Natural killer cell (primary cell): ENCODE results near the gene PPFIA2. TPM values are rescaled to one million over a fixed set of nuclear protein-coding genes. Genes with fewer than 3 reads are reported as not detected.

Experiments
- ATAC-seq, 3 donors: fragments of 150-1000 bp in 2 of 3; fragments of 200-7000 bp in 1 of 3; cut with Tn5 transposase; 1 replicate in 1 of 3; 2 replicates in 2 of 3; pipeline ENCODE4 v1.10.0; 2021; ENCODE audit warnings: mild to moderate bottlenecking in 2 of 3, moderate library complexity in 2 of 3
- DNase-seq, 2 donors: peaks; one replicate each; pipeline versions ENCODE4 v3.0.0 to v3.0.0-alpha.2; 2013 to 2021; ENCODE audit warnings: mixed read lengths in 1 of 2
- H3K27ac ChIP-seq: one replicate; pipeline ENCODE4 v1.5.1; 2013; ENCODE audit warnings: mild to moderate bottlenecking, low read length
- H3K27me3 ChIP-seq: one replicate; pipeline ENCODE4 v1.6.1; 2013; ENCODE audit warnings: low read length; ENCODE audit not compliant: control insufficient read depth, insufficient read depth
- H3K36me3 ChIP-seq: one replicate; pipeline ENCODE4 v1.6.1; 2013; ENCODE audit warnings: low read length; ENCODE audit not compliant: control insufficient read depth, insufficient read depth
- H3K4me1 ChIP-seq: one replicate; pipeline ENCODE4 v1.6.1; 2013; ENCODE audit warnings: low read length; ENCODE audit not compliant: control insufficient read depth, insufficient read depth
- H3K4me3 ChIP-seq: one replicate; pipeline ENCODE4 v1.5.1; 2013; ENCODE audit warnings: low read length
- H3K9me3 ChIP-seq: one replicate; pipeline ENCODE4 v1.6.1; 2013; ENCODE audit warnings: low read length; ENCODE audit not compliant: control insufficient read depth, insufficient read depth
- H3K27ac Mint-ChIP-seq, 2 donors: one replicate each; pipeline ENCODE4 v1.8.0; 2022; ENCODE audit warnings: mild to moderate bottlenecking in 2 of 2, mixed read lengths in 2 of 2, moderate library complexity in 1 of 2
- H3K27me3 Mint-ChIP-seq, 2 donors: one replicate each; pipeline ENCODE4 v1.8.0; 2022; ENCODE audit warnings: low read depth in 2 of 2, mixed read lengths in 2 of 2
- H3K36me3 Mint-ChIP-seq: one replicate; pipeline ENCODE4 v1.8.0; 2022; ENCODE audit warnings: mixed read lengths
- H3K4me1 Mint-ChIP-seq, 2 donors: one replicate each; pipeline ENCODE4 v1.8.0; 2022; ENCODE audit warnings: mixed read lengths in 2 of 2
- H3K4me3 Mint-ChIP-seq: one replicate; pipeline ENCODE4 v1.8.0; 2022; ENCODE audit warnings: mild to moderate bottlenecking, moderate library complexity, mixed read lengths
- H3K9me3 Mint-ChIP-seq, 2 donors: one replicate each; pipeline ENCODE4 v1.8.0; 2022; ENCODE audit warnings: mixed read lengths in 2 of 2
- WGBS: methylation state at CpG from one replicate; pipeline ENCODE4 v1.1.7; 2013; ENCODE audit warnings: missing lambda C conversion rate; ENCODE audit not compliant: insufficient coverage; 5-methylcytosine and 5-hydroxymethylcytosine counted together
- intact Hi-C: fragments of 100-400 bp; cut with micrococcal nuclease; formaldehyde crosslinking; loops from one replicate; pipeline ENCODE4 v1.14.2; 2022
- total RNA-seq, 4 donors: library from RNA; stranded (reverse); fragments of 120-200 nt in 1 of 4; gene quantifications; one replicate each; pipeline versions ENCODE4 v1.2.3 to v1.2.4, GENCODE V29; 2013 to 2022
- TF ChIP-seq, protein P1 (sequence below): fragments of 200-600 bp; IDR thresholded peaks from one replicate; pipeline ENCODE4 v1.8.0; 2022; ENCODE audit warnings: antibody characterized with exemption

The PPFIA2 gene
- total RNA-seq, 3 donors from 2014 or later (not counting 1 experiment from before 2014, with no cell fraction given): not detected

DNA sequence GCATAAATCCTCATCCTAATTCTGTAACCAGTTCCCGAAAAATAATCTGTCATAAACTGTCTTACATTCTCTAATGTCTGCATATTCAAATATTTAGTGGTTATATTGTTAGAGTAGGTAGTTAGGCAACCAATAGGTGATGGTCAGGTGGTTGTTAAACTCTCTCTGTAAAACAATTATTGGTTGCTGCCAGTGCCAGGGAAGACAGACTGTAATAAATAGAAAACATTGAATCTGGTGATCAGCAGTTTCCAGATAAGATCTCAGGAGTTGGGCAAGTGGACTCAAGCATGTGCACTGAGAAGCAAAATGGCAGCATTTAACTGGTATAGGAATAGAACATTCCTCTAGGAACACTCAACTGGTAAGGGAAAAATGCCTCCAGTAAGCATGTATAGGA, 355.8 kb downstream of the PPFIA2 start:
- Histone ChIP-seq H3K27ac (no peak overlapping the region), H3K4me3 (no peak overlapping the region), H3K27me3 (no peaks in the 10 kb centered on the region), H3K36me3 (no peaks in the 10 kb centered on the region), H3K4me1 (no peaks in the 10 kb centered on the region), H3K9me3 (no peaks in the 10 kb centered on the region)
- DNase-seq (no peak), ATAC-seq (no peak)
- no peak overlapping the region for H3K4me3 Mint-ChIP-seq
- no peaks in the 10 kb centered on the region for H3K36me3 Mint-ChIP-seq
- peaks cover 7 to 10% of the 10 kb centered on the region in 2 donors for H3K9me3 Mint-ChIP-seq
- H3K27ac Mint-ChIP-seq: no peak overlapping the region
- WGBS: no CpG with 5 or more reads among the region's 1 CpG
- no peaks in the 10 kb centered on the region for H3K27me3 Mint-ChIP-seq
- intact Hi-C loops: no loop called here
- no peaks in the 10 kb centered on the region for H3K4me1 Mint-ChIP-seq
- TF ChIP-seq, protein P1, sequence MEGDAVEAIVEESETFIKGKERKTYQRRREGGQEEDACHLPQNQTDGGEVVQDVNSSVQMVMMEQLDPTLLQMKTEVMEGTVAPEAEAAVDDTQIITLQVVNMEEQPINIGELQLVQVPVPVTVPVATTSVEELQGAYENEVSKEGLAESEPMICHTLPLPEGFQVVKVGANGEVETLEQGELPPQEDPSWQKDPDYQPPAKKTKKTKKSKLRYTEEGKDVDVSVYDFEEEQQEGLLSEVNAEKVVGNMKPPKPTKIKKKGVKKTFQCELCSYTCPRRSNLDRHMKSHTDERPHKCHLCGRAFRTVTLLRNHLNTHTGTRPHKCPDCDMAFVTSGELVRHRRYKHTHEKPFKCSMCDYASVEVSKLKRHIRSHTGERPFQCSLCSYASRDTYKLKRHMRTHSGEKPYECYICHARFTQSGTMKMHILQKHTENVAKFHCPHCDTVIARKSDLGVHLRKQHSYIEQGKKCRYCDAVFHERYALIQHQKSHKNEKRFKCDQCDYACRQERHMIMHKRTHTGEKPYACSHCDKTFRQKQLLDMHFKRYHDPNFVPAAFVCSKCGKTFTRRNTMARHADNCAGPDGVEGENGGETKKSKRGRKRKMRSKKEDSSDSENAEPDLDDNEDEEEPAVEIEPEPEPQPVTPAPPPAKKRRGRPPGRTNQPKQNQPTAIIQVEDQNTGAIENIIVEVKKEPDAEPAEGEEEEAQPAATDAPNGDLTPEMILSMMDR: no peak

DNA sequence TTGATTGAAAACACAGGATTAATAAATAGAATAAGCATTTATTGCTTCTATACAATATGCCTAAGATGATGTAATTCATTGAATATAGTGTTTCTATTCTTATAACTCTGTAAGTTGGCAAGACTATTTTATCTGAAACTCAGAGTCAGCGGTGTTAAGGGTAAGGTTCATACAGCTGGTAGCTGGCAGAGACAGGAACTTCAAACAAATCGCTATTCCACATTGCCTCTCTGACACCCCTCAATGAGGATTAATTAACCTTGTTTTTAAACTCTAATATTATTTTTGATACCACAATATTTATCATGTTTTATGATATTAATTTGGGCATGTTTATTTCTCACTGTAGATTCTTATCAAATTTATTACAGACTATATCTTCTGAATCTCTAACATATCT, 357.9 kb downstream of the PPFIA2 start:
- H3K4me1 Mint-ChIP-seq: no peaks in the 10 kb centered on the region
- H3K27me3 Mint-ChIP-seq: no peaks in the 10 kb centered on the region
- Histone ChIP-seq H3K36me3 (no peaks in the 10 kb centered on the region), H3K27me3 (no peaks in the 10 kb centered on the region), H3K4me3 (no peak overlapping the region), H3K27ac (no peak overlapping the region), H3K4me1 (no peaks in the 10 kb centered on the region), H3K9me3 (no peaks in the 10 kb centered on the region)
- ATAC-seq (no peak), DNase-seq (no peak)
- peaks cover 3 to 9% of the 10 kb centered on the region in 2 donors for H3K9me3 Mint-ChIP-seq
- H3K27ac Mint-ChIP-seq: no peak overlapping the region
- intact Hi-C loops: no loop called here
- TF ChIP-seq, protein P1: no peak
- 100% methylated on average over 1 of the region's 2 CpGs for WGBS
- no peaks in the 10 kb centered on the region for H3K36me3 Mint-ChIP-seq
- no peak overlapping the region for H3K4me3 Mint-ChIP-seq

DNA sequence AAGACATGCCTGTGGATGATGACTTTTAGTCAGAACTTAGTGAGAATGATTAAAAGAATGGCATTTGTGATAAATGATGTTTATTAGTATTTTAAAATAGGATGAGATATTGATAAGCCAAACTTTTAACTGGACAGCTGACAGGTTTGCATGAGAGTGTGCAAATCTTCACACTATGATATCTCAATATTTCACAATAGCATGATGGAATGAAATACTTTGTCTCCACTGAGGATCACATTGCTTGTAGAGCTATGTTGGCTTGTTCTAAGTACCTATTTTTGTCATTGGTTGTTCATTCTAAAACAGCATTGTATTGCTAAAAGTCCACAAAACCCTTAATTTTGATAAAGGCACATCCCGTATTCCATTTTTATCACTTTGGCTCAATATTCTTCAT, 359.1 kb downstream of the PPFIA2 start:
- Histone ChIP-seq H3K27ac (no peak overlapping the region), H3K27me3 (no peaks in the 10 kb centered on the region), H3K4me1 (no peaks in the 10 kb centered on the region), H3K9me3 (no peaks in the 10 kb centered on the region), H3K36me3 (no peaks in the 10 kb centered on the region), H3K4me3 (no peak overlapping the region)
- H3K4me3 Mint-ChIP-seq: no peak overlapping the region
- H3K27me3 Mint-ChIP-seq: no peaks in the 10 kb centered on the region
- TF ChIP-seq, protein P1: no peak
- peaks cover 6 to 11% of the 10 kb centered on the region in 2 donors for H3K9me3 Mint-ChIP-seq
- H3K4me1 Mint-ChIP-seq: no peaks in the 10 kb centered on the region
- H3K27ac Mint-ChIP-seq: no peak overlapping the region
- DNase-seq (no peak), ATAC-seq (no peak)
- intact Hi-C loops: no loop called here
- no CpG with 5 or more reads among the region's 1 CpG for WGBS
- H3K36me3 Mint-ChIP-seq: no peaks in the 10 kb centered on the region

DNA sequence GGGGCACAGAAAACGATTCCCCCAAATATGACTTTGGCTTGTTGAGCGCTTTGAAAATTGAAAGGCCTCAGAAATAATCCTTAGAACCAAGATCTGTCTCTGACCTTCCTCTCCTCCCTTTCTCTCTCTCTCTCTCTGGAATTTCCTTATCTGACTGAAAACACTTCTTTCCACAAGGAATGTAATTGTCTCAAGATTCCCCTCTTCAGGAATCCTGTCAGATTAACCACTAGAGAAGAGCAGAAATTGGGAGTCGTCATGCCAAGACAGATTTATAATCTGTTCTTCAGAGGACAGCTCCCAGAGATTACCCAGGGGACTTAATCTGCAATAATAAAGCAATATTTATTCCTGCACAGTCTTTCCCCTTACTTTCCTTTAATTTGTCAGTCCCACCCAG, 363.7 kb downstream of the PPFIA2 start:
- H3K4me1 ChIP-seq: no peaks in the 10 kb centered on the region
- Mint-ChIP-seq H3K27ac (no peak overlapping the region), H3K36me3 (no peaks in the 10 kb centered on the region), H3K27me3 (no peaks in the 10 kb centered on the region), H3K9me3 (peaks cover 8 to 14% of the 10 kb centered on the region in 2 donors), H3K4me3 (no peak overlapping the region), H3K4me1 (no peaks in the 10 kb centered on the region)
- ATAC-seq (no peak), DNase-seq (no peak)
- H3K4me3 ChIP-seq: no peak overlapping the region
- H3K36me3 ChIP-seq: no peaks in the 10 kb centered on the region
- no peak overlapping the region for H3K27ac ChIP-seq
- TF ChIP-seq, protein P1: no peak
- WGBS: 71% methylated on average over 3 of the region's 3 CpGs
- no peaks in the 10 kb centered on the region for H3K27me3 ChIP-seq
- intact Hi-C loops: no loop called here
- no peaks in the 10 kb centered on the region for H3K9me3 ChIP-seq
